ENCODE measurements around the gene TXNRD3. TPM values are rescaled to one million over a fixed set of nuclear protein-coding genes. Genes with fewer than 3 reads are reported as not detected.

The TXNRD3 gene
- polyA plus RNA-seq, 1 donor (not counting 4 experiments of a cell fraction or from before 2014, with no cell fraction given), result 9.7 TPM

- no peak for DNase-seq (ENCODE audit: low read depth, low spot score)
- dilution Hi-C loops (cut with MboI; ENCODE audit: extremely low pct_ligation_motif_present, low sequenced_read_pairs), result no loop called here
These were observed 16.6 kb upstream of the TXNRD3 start for GRCh38 chr3:126671521-126671920.

DNA sequence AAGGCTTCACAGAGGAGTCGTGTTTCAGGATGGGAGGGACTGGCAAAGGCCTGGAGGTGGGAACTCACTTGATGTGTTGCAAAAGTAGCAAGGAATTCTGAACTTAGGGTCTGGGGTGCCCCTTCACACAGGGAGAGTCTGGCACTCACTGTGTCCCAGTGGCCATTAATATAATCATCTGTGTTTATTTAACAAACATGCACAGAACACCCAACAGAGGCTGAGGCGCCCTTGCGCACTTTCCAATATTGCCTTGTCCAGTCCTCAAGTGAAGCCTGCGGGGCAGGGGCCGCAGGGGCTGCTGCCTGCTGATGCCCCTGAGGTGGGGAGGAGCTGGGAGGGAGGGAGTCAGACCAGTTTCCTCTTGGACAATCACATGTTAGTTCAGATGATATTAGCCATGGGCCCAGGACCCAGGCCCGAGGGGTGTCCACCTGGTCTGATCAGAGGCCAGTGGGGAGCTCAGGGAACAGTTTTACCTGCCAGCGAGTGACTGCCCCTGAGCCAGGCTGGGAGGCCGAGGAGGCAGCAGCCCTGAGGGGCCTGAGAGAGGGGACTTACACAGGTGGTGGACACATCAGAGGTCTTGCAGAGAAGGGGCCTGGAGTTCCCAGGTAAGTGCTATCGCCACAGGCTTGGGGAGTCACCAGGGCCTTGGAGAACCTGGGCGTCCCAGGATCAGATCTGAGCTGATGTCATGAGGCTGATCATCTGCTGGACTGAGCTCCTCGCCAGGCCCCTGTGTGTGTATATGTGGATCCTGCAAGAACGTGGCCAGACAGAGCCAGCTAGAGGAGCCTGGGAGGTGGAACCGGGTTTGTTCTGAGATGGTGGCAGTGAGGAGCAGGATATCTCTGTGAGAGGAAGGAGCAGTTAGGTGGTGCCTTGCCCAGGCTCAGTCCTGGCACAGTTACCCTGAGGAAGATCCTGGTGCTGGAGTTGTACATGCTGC, 13.8 kb upstream of the TXNRD3 start:
- Histone ChIP-seq H3K79me2 (ENCODE audit: control insufficient read depth, insufficient read depth, low read length) (no peaks in the 10 kb centered on the region), H2AFZ (ENCODE audit: control insufficient read depth, low read length) (no peak overlapping the region), H3K36me3 (ENCODE audit: control insufficient read depth in 2 of 2, extremely low read depth in 1 of 2, insufficient read depth in 2 of 2, low read length in 2 of 2) (no peaks in the 10 kb centered on the region), H4K20me1 (ENCODE audit: control insufficient read depth, extremely low read depth, insufficient read depth, low read length) (no peaks in the 10 kb centered on the region), H3K9me1 (ENCODE audit: control insufficient read depth, extremely low read depth, insufficient read depth, low read length) (no peaks in the 10 kb centered on the region), H3K4me2 (ENCODE audit: control insufficient read depth, extremely low read depth, insufficient read depth, low read depth, low read length) (no peak overlapping the region), H3K4me3 (ENCODE audit: control insufficient read depth in 2 of 3, extremely low read depth in 1 of 3, insufficient read depth in 2 of 3, low read depth in 1 of 3, low read length in 3 of 3) (no peak overlapping the region), H3K27ac (ENCODE audit: control insufficient read depth, insufficient read depth, low read length) (no peak overlapping the region), H3K9ac (ENCODE audit: control insufficient read depth, extremely low read depth, insufficient read depth, low read length) (no peak overlapping the region), H3K4me1 (ENCODE audit: control insufficient read depth, extremely low read depth, insufficient read depth, low read length) (no peaks in the 10 kb centered on the region), H3K27me3 (ENCODE audit: control insufficient read depth, extremely low read depth, insufficient read depth, low read length) (peaks cover 19% of the 10 kb centered on the region), H3K9me3 (ENCODE audit: control insufficient read depth, low read depth, low read length) (no peaks in the 10 kb centered on the region)
- dilution Hi-C loops (cut with MboI; ENCODE audit: extremely low pct_ligation_motif_present, low sequenced_read_pairs), result no loop called here
- TF ChIP-seq EZH2 (IDR thresholded peaks at IDR 0.05; ENCODE audit: low read length) (no peak), CTCF (optimal IDR thresholded peaks at IDR 0.05 in 1 of 3, IDR thresholded peaks at IDR 0.05 in 1 of 3, conservative IDR thresholded peaks at IDR 0.05 in 1 of 3; ENCODE audit: extremely low read depth in 1 of 3, insufficient read depth in 2 of 3, low read length in 3 of 3) (no peak)
- FAIRE-seq (no peak), DNase-seq (ENCODE audit: low read depth, low spot score) (no peak)

More at GRCh38 chr3:126671521-126671920, 16.6 kb upstream of the TXNRD3 start:
- no peaks in the 10 kb centered on the region for H3K4me1 ChIP-seq (ENCODE audit: control insufficient read depth, extremely low read depth, insufficient read depth, low read length)
- no peaks in the 10 kb centered on the region for H3K36me3 ChIP-seq (ENCODE audit: control insufficient read depth in 2 of 2, extremely low read depth in 1 of 2, insufficient read depth in 2 of 2, low read length in 2 of 2)
- no peak overlapping the region for H3K9ac ChIP-seq (ENCODE audit: control insufficient read depth, extremely low read depth, insufficient read depth, low read length)
- H2AFZ ChIP-seq (ENCODE audit: control insufficient read depth, low read length), result no peak overlapping the region
- no peak overlapping the region for H3K4me3 ChIP-seq (ENCODE audit: control insufficient read depth in 2 of 3, extremely low read depth in 1 of 3, insufficient read depth in 2 of 3, low read depth in 1 of 3, low read length in 3 of 3)
- TF ChIP-seq EZH2 (IDR thresholded peaks at IDR 0.05; ENCODE audit: low read length), result no peak
- no peak for TF ChIP-seq CTCF (optimal IDR thresholded peaks at IDR 0.05 in 1 of 3, IDR thresholded peaks at IDR 0.05 in 1 of 3, conservative IDR thresholded peaks at IDR 0.05 in 1 of 3; ENCODE audit: extremely low read depth in 1 of 3, insufficient read depth in 2 of 3, low read length in 3 of 3)
- no peaks in the 10 kb centered on the region for H4K20me1 ChIP-seq (ENCODE audit: control insufficient read depth, extremely low read depth, insufficient read depth, low read length)
- H3K9me3 ChIP-seq (ENCODE audit: control insufficient read depth, low read depth, low read length), result no peaks in the 10 kb centered on the region
- H3K79me2 ChIP-seq (ENCODE audit: control insufficient read depth, insufficient read depth, low read length), result no peaks in the 10 kb centered on the region
- no peak overlapping the region for H3K4me2 ChIP-seq (ENCODE audit: control insufficient read depth, extremely low read depth, insufficient read depth, low read depth, low read length)
- FAIRE-seq, result no peak
- H3K27me3 ChIP-seq (ENCODE audit: control insufficient read depth, extremely low read depth, insufficient read depth, low read length), result no peaks in the 10 kb centered on the region
- H3K9me1 ChIP-seq (ENCODE audit: control insufficient read depth, extremely low read depth, insufficient read depth, low read length), result no peaks in the 10 kb centered on the region
- no peak overlapping the region for H3K27ac ChIP-seq (ENCODE audit: control insufficient read depth, insufficient read depth, low read length)

Measured in keratinocyte (primary cell).